Lung microvascular endothelial cell (primary cell): Measurements from ENCODE around the gene TBCD. TPM values are rescaled to one million over a fixed set of nuclear protein-coding genes. Genes with fewer than 3 reads are reported as not detected.
A peak's percentile ranks its signal among the peaks of the same experiment; 100 is the strongest.

Source experiments
- DNase-seq, 2 donors: peaks; one replicate each; pipeline versions ENCODE4 v3.0.0 to v3.0.0-alpha.2; 2010; ENCODE audit warnings: low read depth in 2 of 2
- total RNA-seq: library from RNA; depleted of rRNA; stranded (reverse); fragments of >200 nt; gene quantifications from 2 replicates; pipeline ENCODE4 v1.2.1, GENCODE V29; 2014

TBCD gene
- total RNA-seq = 44.8 and 45.8 TPM in 2 replicates

DNA sequence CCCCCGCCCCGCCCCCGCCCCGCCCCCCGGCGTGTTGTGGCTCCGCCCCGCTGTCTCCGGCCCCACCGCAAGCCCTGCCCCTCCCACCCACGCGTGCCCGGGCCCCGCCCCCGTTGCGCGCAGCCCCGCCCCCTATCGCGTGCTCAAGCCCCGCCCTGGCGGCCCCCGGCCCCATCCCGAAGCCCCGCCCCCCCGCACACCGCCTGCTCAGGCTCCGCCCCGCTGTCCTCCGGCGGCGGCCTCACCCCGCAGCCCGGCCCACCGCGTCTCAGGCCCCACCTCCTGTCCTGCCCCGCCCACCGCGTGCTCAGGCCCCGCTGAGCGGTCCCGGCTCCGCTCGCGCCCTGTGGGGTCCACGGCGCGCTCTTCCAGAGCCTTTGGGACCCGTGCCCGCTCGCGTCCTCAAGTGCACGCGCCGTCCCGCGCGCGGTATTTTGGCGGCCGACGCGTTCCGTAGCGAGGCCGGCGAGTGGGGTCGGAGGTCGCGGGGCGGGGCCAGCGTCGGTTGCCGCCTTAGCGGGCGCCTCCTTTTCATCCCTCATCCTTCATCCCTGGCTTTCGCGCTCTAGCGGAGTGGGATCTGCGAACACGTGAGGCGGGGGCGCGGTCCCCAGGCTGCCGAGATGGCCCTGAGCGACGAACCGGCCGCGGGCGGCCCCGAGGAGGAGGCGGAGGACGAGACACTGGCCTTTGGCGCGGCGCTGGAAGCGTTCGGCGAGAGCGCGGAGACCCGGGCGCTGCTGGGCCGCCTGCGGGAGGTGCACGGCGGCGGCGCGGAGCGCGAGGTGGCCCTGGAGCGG, at the start of gene TBCD:
Gene TBCD, plus strand, starts transcription at position 495 of the 800 bp plus-strand sequence. Its CDS starts 129 bp downstream, at position 624.
- peak; percentile 92 to 97 for DNase-seq

DNA sequence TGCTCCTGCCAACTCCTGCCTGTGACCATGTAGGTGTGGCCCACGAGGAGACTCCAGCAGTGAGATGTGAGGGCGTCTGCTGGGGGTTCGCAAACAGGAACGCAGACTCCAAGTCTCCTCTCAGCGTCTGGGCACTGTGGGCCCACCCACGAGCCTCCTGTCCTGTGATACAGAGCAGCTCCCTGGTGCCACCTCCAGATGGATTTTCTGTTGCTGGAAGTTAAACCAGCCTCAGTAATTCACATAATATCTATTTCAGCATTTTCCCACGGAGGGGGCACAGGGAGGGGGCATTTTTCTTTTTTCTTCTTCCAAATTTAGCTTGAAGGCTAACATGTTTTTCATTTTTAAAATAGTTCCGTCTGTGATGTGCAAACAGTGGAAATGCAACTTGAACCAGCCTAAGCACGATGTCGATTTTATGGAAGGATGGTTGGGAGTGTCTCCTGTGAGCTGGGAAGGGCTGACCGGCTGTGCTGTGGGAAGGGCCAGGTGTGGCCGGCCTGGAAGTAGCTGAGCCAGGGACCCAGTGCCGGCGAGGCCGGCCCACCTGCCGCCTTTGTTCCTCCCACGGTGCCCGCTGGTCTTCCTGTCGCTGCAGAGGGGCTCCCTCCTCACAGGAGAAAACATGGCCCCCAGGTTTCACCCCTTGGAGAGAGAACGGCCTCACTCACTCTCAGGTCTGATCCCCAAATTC, 49.5 kb upstream of the TBCD start:
- DNase-seq = no peak

DNA sequence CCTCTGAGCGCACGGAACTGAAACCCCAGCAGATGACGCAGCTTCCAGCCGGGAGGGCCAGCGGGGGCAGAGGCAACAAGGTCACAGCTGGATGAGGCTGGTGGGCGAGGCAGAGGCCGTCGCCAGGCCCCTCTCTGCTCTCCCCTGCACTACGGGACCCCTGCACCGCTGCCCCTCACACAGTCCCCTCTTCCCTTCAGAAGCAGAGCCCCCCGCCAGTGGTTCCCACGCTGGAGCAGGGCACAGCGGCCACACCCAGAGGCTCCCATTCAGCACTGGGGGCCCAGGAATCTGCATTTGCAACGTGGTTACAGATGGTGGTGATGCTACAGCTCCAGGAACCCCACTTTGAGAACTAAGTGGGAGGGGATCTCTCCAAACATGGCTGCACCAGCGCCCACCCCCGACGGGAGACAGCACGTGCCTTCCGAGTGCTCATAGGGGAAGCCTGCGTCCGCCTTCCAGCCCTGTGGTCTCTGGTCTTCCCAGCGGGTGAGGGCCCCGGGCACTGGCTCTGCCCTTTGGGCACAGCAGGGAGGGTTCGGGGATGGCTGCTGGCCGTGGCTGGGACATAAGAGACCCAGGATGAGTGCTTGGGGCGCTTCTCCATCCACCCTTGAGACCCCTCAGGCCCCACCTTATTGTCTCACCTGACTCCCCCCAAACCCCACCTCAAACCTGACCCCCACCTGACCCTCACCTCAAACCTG, 48.7 kb upstream of the TBCD start:
- DNase-seq = no peak

DNA sequence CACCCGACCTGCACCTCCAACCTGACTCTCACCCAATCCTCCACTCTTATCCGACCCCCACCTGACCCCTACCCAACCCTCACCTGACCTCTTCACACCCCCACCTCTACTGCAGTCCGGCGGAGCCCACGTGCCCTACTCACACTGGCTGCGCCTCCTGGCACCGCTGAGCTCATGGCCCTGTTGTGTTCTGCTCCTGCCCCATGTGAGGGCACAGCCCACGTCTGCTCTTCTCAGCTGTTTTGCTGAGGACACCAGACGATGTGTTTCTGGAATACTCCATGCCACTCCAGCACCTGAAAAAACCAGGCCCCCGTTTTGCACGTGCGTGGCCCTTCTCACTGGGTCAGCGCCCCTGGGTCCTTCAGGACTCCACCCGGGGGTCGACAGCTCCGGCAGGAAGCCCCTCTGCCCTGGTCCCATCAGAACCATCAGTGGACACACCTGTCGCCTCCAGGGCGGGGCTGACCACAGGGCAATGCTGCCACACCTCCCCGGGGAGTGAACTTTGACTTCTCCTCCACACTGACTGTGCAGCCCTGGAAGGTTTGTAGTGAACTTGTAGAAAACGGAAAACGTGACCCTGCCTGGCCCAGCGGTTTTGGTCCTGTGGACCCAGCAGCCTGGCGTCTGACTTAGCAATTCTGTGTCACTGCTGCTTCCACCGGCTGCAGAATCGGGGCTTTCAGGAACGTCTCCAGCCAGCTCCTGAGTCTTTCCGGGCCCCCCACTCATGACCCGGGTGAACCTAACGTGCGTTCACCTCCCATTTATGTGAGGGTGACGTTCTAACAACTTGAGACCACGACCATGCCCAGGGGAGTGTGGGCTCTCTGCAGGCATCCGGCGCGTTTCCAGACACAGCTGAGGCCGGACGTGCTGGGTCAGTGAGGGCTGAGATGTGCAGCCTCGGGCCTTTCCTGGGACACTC, 47.7 kb upstream of the TBCD start:
- DNase-seq = no peak

DNA sequence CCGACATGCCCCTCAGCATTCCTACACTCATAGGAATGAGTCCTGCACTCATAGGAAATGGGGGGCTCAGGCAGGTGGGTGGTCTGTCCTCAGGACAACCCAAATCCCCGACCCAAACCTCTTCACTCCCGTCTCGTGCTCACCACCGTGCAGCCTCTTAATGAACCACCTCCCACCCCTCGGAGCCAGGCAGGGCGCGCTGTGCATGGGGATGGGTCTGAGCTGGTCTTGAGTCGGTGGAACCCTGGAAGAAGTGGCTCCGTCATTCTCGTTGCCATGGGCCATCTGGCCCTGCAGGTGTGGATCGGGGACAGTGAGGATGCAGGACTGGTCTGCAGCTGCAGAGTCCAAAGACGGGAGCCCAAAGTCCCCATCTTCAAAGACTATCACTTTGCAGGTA, 47.0 kb upstream of the TBCD start:
- no peak for DNase-seq

DNA sequence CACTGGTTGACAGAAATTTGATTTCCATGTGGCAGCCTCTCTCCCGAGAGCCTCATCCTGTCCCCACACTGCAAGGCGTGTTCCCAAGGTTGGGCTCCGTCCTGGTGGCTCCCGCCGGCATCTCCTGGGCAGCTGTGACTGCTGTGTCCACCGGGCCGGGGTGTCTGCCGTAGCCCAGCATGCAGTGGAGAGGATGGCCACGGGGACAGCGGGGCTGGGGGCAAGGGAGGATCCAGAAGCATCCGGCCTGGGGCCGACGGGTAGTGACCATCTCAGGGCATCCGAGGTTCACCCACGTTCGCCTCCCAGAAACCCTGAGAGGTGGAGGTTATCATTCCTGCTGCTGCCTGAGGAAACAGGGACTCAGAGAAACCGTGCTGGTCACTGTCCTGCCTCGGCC, 46.1 kb upstream of the TBCD start:
- no peak for DNase-seq

DNA sequence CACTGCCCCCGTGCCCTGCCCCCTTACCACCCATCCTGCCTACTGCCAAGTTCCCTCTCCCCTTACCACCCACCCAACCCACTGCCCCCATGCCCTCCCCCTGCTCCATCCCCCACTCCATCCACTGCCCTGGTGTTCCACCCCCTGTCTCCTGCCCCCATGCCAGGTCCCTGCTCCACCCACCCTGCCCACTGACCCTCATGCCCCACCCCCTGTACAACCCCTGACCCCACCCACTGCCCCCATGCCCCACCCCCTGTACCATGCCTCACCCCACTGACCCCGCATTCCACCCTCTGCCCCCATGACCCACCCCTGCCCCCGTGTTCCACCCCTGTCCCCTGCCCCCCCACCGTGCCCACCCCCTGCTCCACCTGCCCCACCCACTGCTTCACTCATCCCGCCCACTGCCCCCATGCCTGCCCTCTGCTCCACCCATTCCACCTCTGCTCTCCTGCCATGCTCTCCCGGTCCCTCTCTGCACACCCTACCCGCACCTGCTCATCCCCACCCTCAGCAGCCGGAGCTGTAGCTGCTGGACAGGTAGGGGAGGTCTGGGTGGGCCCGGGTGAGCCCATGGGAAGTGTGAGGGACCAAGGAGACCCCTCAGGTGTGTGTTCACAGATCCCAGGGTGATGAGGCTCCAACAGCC, 42.7 kb upstream of the TBCD start:
- no peak for DNase-seq

DNA sequence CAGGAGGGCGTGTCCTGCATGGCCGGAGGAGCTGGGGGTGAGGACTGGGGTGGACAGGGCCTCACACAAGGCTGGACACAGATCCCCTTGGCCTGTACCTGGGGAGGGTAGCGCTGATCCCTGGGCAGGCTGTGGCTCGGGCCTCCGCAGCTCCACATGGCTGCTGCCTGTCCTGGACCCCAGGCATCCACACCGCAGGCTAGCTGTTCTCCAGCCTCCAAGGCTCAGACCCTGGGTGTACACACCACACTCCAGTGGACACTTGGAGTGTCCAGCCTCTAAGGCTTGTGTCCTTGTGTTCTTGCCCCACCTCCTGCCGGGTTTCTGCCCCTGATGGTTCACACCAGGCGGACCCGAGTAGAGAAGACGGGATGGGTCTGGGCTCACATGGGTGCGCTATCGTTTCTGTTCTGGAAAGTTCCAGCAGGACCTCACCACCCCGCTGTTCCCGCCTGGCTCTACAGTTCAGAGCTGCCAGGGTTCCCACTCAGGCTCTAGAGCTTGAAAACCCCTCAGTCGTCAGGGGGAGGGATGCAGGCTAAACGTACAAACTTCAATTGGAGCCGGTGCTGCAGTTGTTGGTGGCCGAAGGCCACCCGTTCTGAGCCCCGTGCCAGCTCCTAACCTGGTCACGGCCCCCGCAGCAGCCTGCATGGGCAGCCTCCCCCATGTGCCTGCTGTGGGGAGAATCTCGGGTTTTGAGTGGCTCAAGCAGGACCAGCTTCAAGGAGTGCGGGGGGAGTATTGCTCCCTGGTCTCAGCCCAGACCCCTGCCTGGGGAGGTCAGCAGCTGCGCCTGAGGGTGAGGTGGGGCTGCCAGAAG, 42.0 kb upstream of the TBCD start:
- no peak for DNase-seq

DNA sequence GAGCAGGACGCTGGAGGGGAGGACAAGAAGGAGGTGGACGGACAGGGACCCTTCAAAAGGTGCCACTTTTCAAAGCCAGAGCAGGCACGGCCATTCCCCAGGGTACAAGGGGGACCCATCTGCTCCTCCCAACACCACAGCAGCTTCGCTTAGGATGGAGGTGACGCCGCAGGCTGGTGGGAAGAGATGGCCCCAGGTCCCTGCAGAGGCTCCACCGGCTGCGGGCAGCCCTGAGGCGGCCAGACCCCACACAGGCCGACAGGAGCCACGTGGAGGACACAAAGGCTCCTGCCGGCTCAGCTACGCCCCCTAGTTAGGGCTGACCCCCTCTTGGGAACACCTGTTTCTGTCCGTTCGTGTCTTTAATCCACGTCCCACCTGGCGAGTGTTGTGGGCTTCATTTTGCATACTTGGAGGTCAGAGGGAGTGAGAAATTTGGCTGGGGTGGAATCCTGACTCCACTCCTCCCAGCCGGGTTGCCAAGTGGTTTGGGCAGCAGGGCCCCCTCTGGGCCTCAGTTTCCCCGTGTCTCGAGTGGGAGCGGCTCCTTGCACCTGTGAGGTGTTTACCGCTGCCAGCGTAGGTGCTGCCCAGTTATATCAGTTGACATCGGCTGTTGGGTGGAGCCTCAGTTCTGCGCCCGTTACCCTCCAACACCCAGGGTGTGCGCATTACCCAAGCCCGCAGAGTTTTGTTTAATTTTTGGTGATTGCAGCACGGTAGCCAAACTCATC, 41.2 kb upstream of the TBCD start:
- no peak for DNase-seq

DNA sequence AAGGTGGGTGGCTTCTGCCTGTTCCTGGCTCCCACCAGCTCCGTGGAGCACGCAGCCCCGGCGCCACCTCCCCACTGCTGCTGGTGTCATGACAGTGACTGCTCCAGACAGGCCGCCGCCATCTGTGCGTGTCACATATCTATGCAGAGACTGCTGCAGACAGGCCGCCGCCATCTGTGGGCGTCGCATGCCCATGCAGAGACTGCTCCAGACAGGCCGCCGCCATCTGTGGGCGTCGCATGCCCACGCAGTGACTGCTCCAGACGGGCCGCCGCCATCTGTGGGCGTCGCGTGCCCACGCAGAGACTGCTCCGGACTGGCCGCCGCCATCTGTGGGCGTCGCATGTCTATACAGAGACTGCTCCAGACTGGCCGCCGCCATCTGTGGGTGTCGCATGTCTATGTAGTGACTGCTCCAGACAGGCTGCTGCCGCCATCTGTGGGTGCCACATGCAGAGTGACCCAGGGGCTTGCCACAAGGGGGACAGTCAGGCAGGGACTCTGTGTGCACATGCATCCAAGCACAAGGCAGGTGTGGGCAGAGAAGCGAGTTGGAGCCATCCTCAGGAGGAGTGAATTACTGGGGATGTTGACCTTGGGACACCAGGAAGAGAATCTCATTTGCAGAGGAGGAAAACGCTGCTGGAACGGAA, 38.7 kb upstream of the TBCD start:
- no peak for DNase-seq

DNA sequence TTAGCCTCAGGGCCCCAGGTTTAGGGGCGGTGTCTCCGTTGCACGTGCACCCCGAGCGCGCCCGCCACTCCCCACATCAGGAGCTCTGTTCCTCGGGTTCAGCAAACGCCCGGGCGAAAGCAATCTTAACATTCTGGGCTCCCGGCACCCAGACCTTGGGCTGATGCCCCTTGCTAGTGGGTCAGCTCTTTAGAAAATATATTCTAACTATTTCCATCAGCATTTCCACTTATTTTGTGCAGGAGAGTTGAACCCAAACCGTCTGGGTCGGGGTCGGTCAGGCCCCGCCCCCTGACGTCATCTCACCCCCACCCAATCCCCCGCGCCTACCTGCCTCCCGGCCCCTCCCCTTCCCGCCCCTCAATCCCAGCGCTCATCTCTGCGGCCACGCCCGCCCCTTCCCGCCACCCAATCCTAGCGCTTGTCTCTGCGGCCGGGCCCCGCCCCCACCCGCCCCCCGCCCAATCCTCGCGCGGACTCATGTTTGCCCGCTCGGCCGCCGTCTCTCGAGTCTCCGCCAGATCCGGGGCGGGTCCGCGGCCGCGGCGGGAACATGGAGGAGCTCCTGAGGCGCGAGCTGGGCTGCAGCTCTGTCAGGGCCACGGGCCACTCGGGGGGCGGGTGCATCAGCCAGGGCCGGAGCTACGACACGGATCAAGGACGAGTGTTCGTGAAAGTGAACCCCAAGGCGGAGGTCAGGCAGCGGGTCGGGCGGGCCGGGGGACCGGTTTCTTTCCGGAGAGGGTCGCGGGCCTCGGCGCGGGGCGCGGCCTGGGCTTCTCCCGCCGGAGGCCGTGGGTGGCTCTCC, 35.5 kb upstream of the TBCD start, which contains the start of gene FN3KRP:
Gene FN3KRP, plus strand, starts transcription at position 504 of the 808 bp plus-strand sequence. Its CDS starts 50 bp downstream, at position 554.
- peak; percentile 91 to 92 for DNase-seq

DNA sequence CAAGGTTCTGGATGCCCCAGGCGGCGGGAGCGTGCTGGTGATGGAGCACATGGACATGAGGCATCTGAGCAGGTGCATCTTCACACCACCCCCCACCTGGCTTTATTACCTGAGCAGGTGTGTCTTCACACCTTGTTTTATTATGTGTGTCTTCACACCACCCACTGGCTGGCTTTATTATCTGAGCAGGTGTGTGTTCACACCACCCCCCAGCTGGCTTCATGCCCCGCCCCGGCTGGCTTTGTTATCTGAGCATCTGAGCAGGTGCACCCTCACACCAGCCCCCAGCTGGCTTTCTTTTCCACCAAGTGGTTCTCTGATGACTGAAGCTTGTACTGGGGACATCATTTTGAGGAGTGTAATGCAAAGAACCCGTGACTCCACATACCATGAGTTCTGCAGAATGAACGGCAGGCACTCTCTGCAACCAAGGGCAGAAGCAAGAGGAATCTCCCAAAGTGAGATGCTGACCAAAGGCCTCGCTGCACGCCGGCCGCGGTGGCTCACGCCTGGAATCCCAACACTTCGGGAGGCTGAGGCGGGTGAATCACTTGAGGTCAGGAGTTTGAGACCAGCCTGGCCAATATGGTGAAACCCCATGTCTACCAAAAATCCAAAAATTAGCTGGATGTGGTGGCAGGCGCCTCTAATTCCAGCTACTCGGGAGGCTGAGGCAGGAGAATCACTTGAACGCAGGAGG, 32.7 kb upstream of the TBCD start:
- no peak for DNase-seq

DNA sequence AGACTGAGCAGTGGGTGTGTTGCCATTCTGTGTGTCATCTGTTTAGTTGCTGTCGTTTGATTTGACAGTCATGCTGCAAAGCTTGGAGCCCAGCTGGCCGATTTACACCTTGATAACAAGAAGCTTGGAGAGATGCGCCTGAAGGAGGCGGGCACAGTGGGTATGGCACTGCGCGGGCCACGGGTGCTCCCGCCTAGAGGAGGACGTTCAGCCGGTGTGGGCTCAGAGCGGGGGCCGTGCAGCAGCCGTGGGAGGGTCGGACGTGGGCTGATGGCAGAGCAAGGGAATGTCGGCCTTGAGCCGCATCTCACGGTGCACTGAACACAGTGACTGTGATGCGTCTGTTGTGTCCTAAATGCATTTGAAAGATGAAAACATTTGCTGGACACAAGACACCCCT, 31.7 kb upstream of the TBCD start:
- no peak for DNase-seq

DNA sequence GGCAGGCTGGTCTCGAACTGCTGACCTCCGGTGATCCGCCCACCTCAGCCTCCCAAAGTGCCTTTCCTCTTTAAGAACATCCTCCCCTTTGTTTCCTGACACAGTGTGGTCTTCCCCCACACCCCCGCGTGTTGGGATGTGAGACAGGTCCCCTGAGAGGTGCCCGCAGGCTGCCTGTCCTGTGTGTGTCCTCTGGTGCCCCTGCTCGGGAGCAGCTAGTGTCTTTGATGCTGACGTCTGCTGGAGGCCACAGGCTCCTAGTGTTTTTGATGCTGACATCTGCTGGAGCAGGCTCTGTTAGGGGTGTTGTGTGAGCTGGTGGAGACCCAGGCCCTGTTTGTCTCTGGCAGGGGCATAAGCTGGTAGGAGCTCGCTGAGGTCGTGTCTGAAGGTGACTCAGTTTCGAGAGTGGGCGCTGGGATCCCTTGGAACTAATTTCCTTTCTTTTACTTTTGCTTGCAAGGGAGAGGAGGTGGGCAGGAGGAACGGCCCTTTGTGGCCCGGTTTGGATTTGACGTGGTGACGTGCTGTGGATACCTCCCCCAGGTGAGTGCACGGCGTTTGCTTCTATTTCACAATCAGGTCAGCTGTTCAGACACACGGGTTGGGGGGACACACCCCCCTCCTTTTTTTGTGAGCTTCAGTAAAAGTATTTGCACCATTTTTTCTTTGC, 29.4 kb upstream of the TBCD start:
- no peak for DNase-seq

DNA sequence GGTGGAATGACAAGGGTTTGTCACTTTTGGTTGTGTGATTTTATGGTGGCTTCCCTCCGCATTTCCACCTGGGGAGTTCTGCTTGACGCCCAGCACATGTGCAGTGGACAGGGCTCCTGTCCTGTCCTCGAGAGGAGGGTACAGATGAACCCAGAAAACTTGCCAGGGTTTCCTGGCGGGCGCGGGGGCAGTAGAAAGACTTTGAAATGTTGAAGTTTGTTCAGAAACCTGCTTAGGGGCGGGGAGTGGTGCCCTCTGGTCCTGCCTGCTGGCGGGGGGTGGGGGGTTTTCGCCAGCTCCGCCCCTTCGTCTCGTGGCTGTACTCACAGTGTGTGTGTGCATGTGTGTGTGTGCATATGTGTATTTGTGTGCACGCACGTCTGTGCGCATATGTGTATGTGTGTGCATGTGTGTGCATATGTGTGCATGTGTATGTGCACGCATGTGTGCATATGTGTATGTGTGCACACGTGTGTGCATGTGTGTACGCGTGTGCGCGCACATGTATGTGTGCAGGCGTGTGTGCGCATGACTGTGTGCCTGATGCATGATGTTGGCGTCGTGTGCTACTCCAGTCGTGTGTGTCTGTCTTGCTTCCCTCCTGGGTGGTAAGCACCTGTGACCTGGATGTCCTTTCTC, 28.6 kb upstream of the TBCD start:
- no peak for DNase-seq

DNA sequence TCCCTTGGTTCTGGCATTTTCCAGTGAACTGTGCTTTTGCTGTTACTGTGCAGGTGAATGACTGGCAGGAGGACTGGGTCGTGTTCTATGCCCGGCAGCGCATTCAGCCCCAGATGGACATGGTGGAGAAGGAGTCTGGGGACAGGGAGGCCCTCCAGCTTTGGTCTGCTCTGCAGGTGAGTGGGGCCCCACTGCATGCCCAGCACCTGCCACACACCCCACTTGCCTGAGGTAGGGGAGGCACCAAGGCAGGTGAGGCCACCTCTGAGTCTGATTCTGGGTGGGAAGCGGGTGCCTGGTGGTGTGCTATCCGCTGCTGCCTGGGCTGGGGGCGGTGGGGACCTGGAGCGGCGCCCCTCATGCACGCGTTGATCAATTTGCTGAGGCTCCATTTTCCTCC, 25.4 kb upstream of the TBCD start:
- DNase-seq = no peak
